Smooth muscle cell (in vitro differentiated cells): ENCODE measurements around the gene ZNF747. TPM values are rescaled to one million over a fixed set of nuclear protein-coding genes. Genes with fewer than 3 reads are reported as not detected.
A peak's percentile ranks its signal among the peaks of the same experiment; 100 is the strongest.

ENCODE experiments used
- DNase-seq: peaks from one replicate; lab custom pipeline; 2025; ENCODE audit not compliant: unreplicated experiment; lab: John Stamatoyannopoulos, UW
- H2AFZ ChIP-seq: fragments of 200-600 bp; sonication (generic); 2 replicates; pipeline ENCODE4 v1.6.0; 2016; ENCODE audit warnings: antibody characterized with exemption, low read depth, mild to moderate bottlenecking
- H3F3A ChIP-seq: fragments of 200-600 bp; sonication (generic); 2 replicates; pipeline ENCODE4 v1.6.0; 2017; ENCODE audit warnings: antibody characterized with exemption, low read depth
- H3K27ac ChIP-seq: fragments of 200-600 bp; sonication (generic); 2 replicates; pipeline ENCODE4 v1.5.1; 2016; ENCODE audit warnings: low read depth, mild to moderate bottlenecking
- H3K27me3 ChIP-seq: fragments of 200-600 bp; sonication (generic); 2 replicates; pipeline ENCODE4 v1.6.1; 2016; ENCODE audit warnings: low read depth, mild to moderate bottlenecking
- H3K36me3 ChIP-seq: fragments of 200-600 bp; sonication (generic); 2 replicates; pipeline ENCODE4 v1.5.1; 2016; ENCODE audit warnings: low read depth
- H3K4me1 ChIP-seq: fragments of 200-600 bp; sonication (generic); 2 replicates; pipeline ENCODE4 v1.5.1; 2016; ENCODE audit warnings: low read depth
- H3K4me2 ChIP-seq: fragments of 200-600 bp; sonication (generic); 2 replicates; pipeline ENCODE4 v1.6.0; 2016; ENCODE audit warnings: mild to moderate bottlenecking
- H3K4me3 ChIP-seq: fragments of 200-600 bp; sonication (generic); 2 replicates; pipeline ENCODE4 v1.5.1; 2016; ENCODE audit warnings: mild to moderate bottlenecking
- H3K79me2 ChIP-seq: fragments of 200-600 bp; sonication (generic); 2 replicates; pipeline ENCODE4 v1.6.0; 2016; ENCODE audit warnings: low read depth, mild to moderate bottlenecking
- H3K9ac ChIP-seq: fragments of 200-600 bp; sonication (generic); 2 replicates; pipeline ENCODE4 v1.6.0; 2016; ENCODE audit warnings: low read depth
- H3K9me3 ChIP-seq: fragments of 200-600 bp; sonication (generic); replicated peaks from 2 replicates; pipeline ENCODE4 v1.5.1; 2016; ENCODE audit warnings: low read depth
- H4K20me1 ChIP-seq: fragments of 200-600 bp; sonication (generic); 2 replicates; pipeline ENCODE4 v1.6.0; 2016; ENCODE audit warnings: low read depth
- CTCF ChIP-seq: fragments of 200-600 bp; sonication (generic); IDR thresholded peaks from 2 replicates; pipeline ENCODE4 v1.5.1; 2017; ENCODE audit warnings: borderline replicate concordance, mild to moderate bottlenecking, antibody characterized with exemption; ENCODE audit not compliant: insufficient read depth, poor library complexity, severe bottlenecking
- WGBS: methylation state at CpG from one replicate; pipeline ENCODE4 v1.1.7; 2016; ENCODE audit warnings: low lambda C conversion rate; 5-methylcytosine and 5-hydroxymethylcytosine counted together
- polyA plus RNA-seq: library from polyadenylated mRNA; unstranded; fragments of >200 nt; fragmentation: Nextera tagmentation; extraction: Ambion mirVana; gene quantifications from 2 replicates; pipeline ENCODE4 v1.2.1, GENCODE V29; 2016
- total RNA-seq: library from RNA; depleted of rRNA; stranded (reverse); fragments of >200 nt; gene quantifications from 2 replicates; pipeline ENCODE4 v1.2.3, GENCODE V29; 2014

Gene ZNF747
- total and polyA plus RNA-seq, 2 experiments from 2014 or later: 5.7 to 6.3 TPM

GRCh38 chr16:30567160-30567990, 32.7 kb upstream of the ZNF747 start:
- H3K27ac ChIP-seq: peak overlapping the region; percentile 42
- H3K4me2 ChIP-seq: no peak overlapping the region
- 92% methylated on average over 14 of the region's 14 CpGs for WGBS
- no peaks in the 10 kb centered on the region for H3K36me3 ChIP-seq
- H3K79me2 ChIP-seq: no peaks in the 10 kb centered on the region
- H3K4me1 ChIP-seq: peaks cover 11% of the 10 kb centered on the region
- no peak for TF ChIP-seq CTCF
- DNase-seq: no peak
- H3K27me3 ChIP-seq: no peaks in the 10 kb centered on the region
- peak overlapping the region; percentile 33 for H3K9ac ChIP-seq
- no peak overlapping the region for H2AFZ ChIP-seq
- no peaks in the 10 kb centered on the region for H4K20me1 ChIP-seq
- H3K4me3 ChIP-seq: no peak overlapping the region
- peaks cover 6% of the 10 kb centered on the region for H3F3A ChIP-seq
- no peaks in the 10 kb centered on the region for H3K9me3 ChIP-seq

- Histone ChIP-seq H3K4me1 (peaks cover 9% of the 10 kb centered on the region), H3K27me3 (no peaks in the 10 kb centered on the region), H3K27ac (no peak overlapping the region), H3K9ac (no peak overlapping the region), H3K79me2 (no peaks in the 10 kb centered on the region), H2AFZ (no peak overlapping the region), H3K36me3 (no peaks in the 10 kb centered on the region), H3K4me3 (no peak overlapping the region), H3K4me2 (no peak overlapping the region), H4K20me1 (no peaks in the 10 kb centered on the region), H3K9me3 (no peaks in the 10 kb centered on the region), H3F3A (peaks cover 6% of the 10 kb centered on the region)
- DNase-seq: no peak
- WGBS: 100% methylated on average over 4 of the region's 4 CpGs
- TF ChIP-seq CTCF: no peak
These were observed 31.9 kb upstream of the ZNF747 start for GRCh38 chr16:30566531-30566930.

GRCh38 chr16:30565984-30566383, 31.3 kb upstream of the ZNF747 start:
- no peak overlapping the region for H3K9ac ChIP-seq
- H3K9me3 ChIP-seq: no peaks in the 10 kb centered on the region
- 89% methylated on average over 8 of the region's 8 CpGs for WGBS
- no peaks in the 10 kb centered on the region for H3K27me3 ChIP-seq
- H3F3A ChIP-seq: peaks cover 3% of the 10 kb centered on the region
- H3K79me2 ChIP-seq: no peaks in the 10 kb centered on the region
- no peak overlapping the region for H2AFZ ChIP-seq
- no peaks in the 10 kb centered on the region for H3K36me3 ChIP-seq
- DNase-seq: no peak
- peaks cover 7% of the 10 kb centered on the region for H3K4me1 ChIP-seq
- H3K4me2 ChIP-seq: no peak overlapping the region
- H4K20me1 ChIP-seq: no peaks in the 10 kb centered on the region
- no peak overlapping the region for H3K4me3 ChIP-seq
- H3K27ac ChIP-seq: no peak overlapping the region
- TF ChIP-seq CTCF: no peak

- Histone ChIP-seq H3K9ac (no peak overlapping the region), H3K4me1 (peaks cover 3% of the 10 kb centered on the region), H3K27me3 (no peaks in the 10 kb centered on the region), H3K9me3 (no peaks in the 10 kb centered on the region), H3K79me2 (no peaks in the 10 kb centered on the region), H3K4me2 (no peak overlapping the region), H3K27ac (no peak overlapping the region), H2AFZ (no peak overlapping the region), H3F3A (no peaks in the 10 kb centered on the region), H4K20me1 (no peaks in the 10 kb centered on the region), H3K36me3 (no peaks in the 10 kb centered on the region), H3K4me3 (no peak overlapping the region)
- WGBS: 74% methylated on average over 6 of the region's 7 CpGs
- no peak for TF ChIP-seq CTCF
- DNase-seq: no peak
These were observed 30.9 kb upstream of the ZNF747 start for GRCh38 chr16:30565526-30565925.
